Endothelial cell of umbilical vein (primary cell): ENCODE measurements around the gene KLHL13.

Source experiments
- CTCF ChIP-seq, 2 donors: IDR thresholded peaks; 1 replicate in 1 of 2; 2 replicates in 1 of 2; pipeline ENCODE4 v1.5.1; 2011; ENCODE audit warnings: low read length in 2 of 2, mild to moderate bottlenecking in 2 of 2, moderate library complexity in 2 of 2, control low read depth in 1 of 2, inconsistent platforms in 1 of 2, low read depth in 1 of 2; ENCODE audit not compliant: insufficient read depth in 1 of 2; ENCODE audit errors: extremely low read depth in 1 of 2
- EZH2 ChIP-seq: IDR thresholded peaks from 2 replicates; pipeline ENCODE4 v1.6.1; 2012; ENCODE audit warnings: borderline replicate concordance, low read depth, mild to moderate bottlenecking, moderate library complexity, low read length, inconsistent platforms; ENCODE audit not compliant: severe bottlenecking
- MYC ChIP-seq: IDR thresholded peaks from one replicate; pipeline ENCODE4 v1.6.1; 2011; ENCODE audit warnings: mild to moderate bottlenecking, low read depth, low read length
- POLR2AphosphoS5 ChIP-seq: IDR thresholded peaks from 2 replicates; pipeline ENCODE4 v1.6.1; 2012; ENCODE audit warnings: low read depth, mild to moderate bottlenecking, control low read depth, low read length, moderate library complexity; ENCODE audit not compliant: insufficient read depth

GRCh38 chrX:118066867-118067515, 49.6 kb downstream of the KLHL13 start:
- TF ChIP-seq CTCF (IDR thresholded peaks at IDR 0.05; ENCODE audit: extremely low read depth in 1 of 2, insufficient read depth in 1 of 2, low read depth in 1 of 2, low read length in 2 of 2) = no peak
- TF ChIP-seq POLR2AphosphoS5 = no peak
- TF ChIP-seq EZH2 = no peak
- TF ChIP-seq MYC = no peak
